ENCODE measurements around the gene WDFY4.

Gene WDFY4

DNA sequence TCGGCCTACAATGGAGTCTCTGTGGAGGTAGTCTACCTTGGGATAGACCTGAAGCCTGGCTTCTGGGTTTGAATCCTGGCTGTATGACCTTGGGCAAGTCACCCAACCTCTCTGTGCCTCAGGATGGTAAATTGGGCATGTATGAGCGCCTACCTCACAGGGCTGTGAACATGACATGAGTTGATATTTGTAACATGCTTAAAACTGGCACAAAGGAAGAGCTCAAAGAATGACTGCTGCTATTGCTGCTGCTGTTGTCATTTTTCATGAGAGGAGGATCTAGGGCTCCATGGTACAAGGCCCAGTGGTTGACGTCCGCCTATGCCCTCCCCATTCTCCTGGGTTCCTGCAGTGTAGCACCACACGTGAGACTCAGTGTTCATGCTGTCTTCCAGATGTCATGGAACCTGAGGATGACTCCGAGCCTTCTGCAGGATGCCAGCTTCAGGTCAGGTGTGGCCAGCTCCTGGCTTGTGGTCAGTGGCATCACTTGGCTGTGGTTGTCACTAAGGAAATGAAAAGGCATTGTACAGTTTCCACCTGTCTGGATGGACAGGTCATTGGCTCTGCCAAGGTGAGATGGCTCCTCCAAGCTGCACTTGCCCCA is 95.0 kb downstream of the WDFY4 start:
- TF ChIP-seq POLR2AphosphoS5 (IDR thresholded peaks at IDR 0.05; ENCODE audit: low read depth, low read length) (no peak), SIN3A (IDR thresholded peaks at IDR 0.05; ENCODE audit: borderline replicate concordance, insufficient read depth, low read length) (no peak), FOXP2 (optimal IDR thresholded peaks at IDR 0.05; ENCODE audit: borderline replicate concordance, extremely low read depth, extremely low read length, insufficient read depth) (no peak), TAF1 (IDR thresholded peaks at IDR 0.05; ENCODE audit: borderline replicate concordance, insufficient read depth, low read length) (no peak)
- TF ChIP-seq, protein P1, sequence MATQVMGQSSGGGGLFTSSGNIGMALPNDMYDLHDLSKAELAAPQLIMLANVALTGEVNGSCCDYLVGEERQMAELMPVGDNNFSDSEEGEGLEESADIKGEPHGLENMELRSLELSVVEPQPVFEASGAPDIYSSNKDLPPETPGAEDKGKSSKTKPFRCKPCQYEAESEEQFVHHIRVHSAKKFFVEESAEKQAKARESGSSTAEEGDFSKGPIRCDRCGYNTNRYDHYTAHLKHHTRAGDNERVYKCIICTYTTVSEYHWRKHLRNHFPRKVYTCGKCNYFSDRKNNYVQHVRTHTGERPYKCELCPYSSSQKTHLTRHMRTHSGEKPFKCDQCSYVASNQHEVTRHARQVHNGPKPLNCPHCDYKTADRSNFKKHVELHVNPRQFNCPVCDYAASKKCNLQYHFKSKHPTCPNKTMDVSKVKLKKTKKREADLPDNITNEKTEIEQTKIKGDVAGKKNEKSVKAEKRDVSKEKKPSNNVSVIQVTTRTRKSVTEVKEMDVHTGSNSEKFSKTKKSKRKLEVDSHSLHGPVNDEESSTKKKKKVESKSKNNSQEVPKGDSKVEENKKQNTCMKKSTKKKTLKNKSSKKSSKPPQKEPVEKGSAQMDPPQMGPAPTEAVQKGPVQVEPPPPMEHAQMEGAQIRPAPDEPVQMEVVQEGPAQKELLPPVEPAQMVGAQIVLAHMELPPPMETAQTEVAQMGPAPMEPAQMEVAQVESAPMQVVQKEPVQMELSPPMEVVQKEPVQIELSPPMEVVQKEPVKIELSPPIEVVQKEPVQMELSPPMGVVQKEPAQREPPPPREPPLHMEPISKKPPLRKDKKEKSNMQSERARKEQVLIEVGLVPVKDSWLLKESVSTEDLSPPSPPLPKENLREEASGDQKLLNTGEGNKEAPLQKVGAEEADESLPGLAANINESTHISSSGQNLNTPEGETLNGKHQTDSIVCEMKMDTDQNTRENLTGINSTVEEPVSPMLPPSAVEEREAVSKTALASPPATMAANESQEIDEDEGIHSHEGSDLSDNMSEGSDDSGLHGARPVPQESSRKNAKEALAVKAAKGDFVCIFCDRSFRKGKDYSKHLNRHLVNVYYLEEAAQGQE (IDR thresholded peaks at IDR 0.05; ENCODE audit: insufficient read depth in 1 of 2, low read depth in 2 of 2, low read length in 2 of 2): no peak

DNA sequence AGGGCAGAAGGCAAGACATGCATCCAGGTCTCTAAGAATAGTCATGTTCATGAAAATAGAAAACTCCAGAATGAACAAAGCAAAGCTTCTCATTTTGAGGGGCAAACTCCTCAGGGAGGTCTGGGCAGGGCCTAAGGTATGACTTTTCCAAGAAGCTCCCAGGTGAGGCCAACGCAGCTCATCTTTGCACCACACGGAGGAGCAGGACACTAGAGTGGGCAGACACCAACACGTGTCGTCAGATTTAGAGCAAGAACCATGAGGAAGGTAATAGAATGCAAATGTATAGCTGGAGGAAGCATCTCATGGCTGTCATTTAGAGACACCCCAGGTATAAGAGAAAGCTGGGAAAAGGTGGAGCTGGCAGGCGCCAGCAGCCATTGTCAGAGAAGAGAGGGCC is 95.7 kb downstream of the WDFY4 start:
- TF ChIP-seq FOXP2 (optimal IDR thresholded peaks at IDR 0.05; ENCODE audit: borderline replicate concordance, extremely low read depth, extremely low read length, insufficient read depth) (no peak), POLR2AphosphoS5 (IDR thresholded peaks at IDR 0.05; ENCODE audit: low read depth, low read length) (no peak), TAF1 (IDR thresholded peaks at IDR 0.05; ENCODE audit: borderline replicate concordance, insufficient read depth, low read length) (no peak)
- TF ChIP-seq, protein P1 (IDR thresholded peaks at IDR 0.05; ENCODE audit: insufficient read depth in 1 of 2, low read depth in 2 of 2, low read length in 2 of 2): no peak

DNA sequence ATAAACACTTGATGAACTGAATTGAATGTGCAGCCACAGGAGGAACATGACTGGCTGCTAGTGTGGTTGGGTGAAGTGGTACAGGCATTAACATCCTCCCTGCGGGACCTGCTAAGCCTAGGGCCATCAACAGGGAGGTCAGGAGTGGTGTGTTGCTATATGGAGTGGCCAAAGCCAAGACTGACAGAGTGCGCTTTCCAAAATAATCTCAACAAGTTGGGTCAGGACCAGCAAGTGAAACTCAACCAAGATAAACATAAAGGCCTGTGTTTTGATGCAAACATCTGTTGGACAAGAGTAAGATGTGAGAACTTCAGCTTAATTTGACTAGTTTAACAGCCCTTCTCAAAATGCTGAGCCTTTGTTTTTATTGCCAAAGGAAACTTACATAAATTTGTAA is 97.7 kb downstream of the WDFY4 start:
- TF ChIP-seq SIN3A (IDR thresholded peaks at IDR 0.05; ENCODE audit: borderline replicate concordance, insufficient read depth, low read length) (no peak), POLR2AphosphoS5 (IDR thresholded peaks at IDR 0.05; ENCODE audit: low read depth, low read length) (no peak), FOXP2 (optimal IDR thresholded peaks at IDR 0.05; ENCODE audit: borderline replicate concordance, extremely low read depth, extremely low read length, insufficient read depth) (no peak), TAF1 (IDR thresholded peaks at IDR 0.05; ENCODE audit: borderline replicate concordance, insufficient read depth, low read length) (no peak)
- TF ChIP-seq, protein P1 (IDR thresholded peaks at IDR 0.05; ENCODE audit: insufficient read depth in 1 of 2, low read depth in 2 of 2, low read length in 2 of 2): no peak

DNA sequence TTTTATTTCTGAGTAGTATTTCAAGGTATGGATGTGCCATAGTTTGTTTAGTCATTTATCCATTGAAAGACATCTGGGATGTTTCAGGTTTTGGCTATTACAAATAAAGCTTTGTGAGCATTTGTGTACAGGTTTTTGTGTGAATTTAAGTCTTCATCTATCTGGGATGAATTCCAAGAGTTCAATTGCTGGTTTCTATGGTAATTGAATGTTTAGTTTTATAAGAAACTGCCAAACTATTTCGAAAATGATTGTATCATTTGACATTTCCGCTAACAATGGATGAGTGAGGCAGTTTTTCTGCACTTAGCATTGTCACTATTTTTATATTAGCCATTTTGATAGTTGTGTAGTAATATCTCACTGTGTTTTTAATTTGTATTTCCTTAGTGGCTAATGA is 99.4 kb downstream of the WDFY4 start:
- TF ChIP-seq POLR2AphosphoS5 (IDR thresholded peaks at IDR 0.05; ENCODE audit: low read depth, low read length) (no peak), FOXP2 (optimal IDR thresholded peaks at IDR 0.05; ENCODE audit: borderline replicate concordance, extremely low read depth, extremely low read length, insufficient read depth) (no peak), TAF1 (IDR thresholded peaks at IDR 0.05; ENCODE audit: borderline replicate concordance, insufficient read depth, low read length) (no peak), SIN3A (IDR thresholded peaks at IDR 0.05; ENCODE audit: borderline replicate concordance, insufficient read depth, low read length) (no peak)
- TF ChIP-seq, protein P1 (IDR thresholded peaks at IDR 0.05; ENCODE audit: insufficient read depth in 1 of 2, low read depth in 2 of 2, low read length in 2 of 2): no peak

DNA sequence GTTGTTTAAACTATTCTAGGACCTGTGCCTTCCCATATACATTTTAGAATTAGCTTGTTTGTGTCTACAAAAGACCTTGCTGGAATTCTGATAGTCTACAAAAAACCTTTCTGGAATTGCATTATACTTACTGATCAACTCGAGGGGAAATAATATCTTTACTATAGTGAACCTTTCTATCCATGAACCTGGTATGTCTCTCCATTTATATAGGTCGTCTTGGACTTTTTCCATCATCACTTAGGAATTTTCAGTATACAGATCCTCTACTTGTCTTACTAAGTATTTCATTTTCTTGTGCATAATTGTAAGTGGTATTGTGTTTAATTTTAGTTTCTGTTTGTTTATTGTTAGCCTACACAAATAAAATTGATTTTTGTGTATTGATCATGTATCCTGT is 101.1 kb downstream of the WDFY4 start:
- no peak for TF ChIP-seq FOXP2 (optimal IDR thresholded peaks at IDR 0.05; ENCODE audit: borderline replicate concordance, extremely low read depth, extremely low read length, insufficient read depth)
- no peak for TF ChIP-seq SIN3A (IDR thresholded peaks at IDR 0.05; ENCODE audit: borderline replicate concordance, insufficient read depth, low read length)
- no peak for TF ChIP-seq POLR2AphosphoS5 (IDR thresholded peaks at IDR 0.05; ENCODE audit: low read depth, low read length)
- TF ChIP-seq, protein P1 (IDR thresholded peaks at IDR 0.05; ENCODE audit: insufficient read depth in 1 of 2, low read depth in 2 of 2, low read length in 2 of 2): no peak
- no peak for TF ChIP-seq TAF1 (IDR thresholded peaks at IDR 0.05; ENCODE audit: borderline replicate concordance, insufficient read depth, low read length)
